H1 (cell line): ENCODE measurements around the gene KCP. TPM values are rescaled to one million over a fixed set of nuclear protein-coding genes. Genes with fewer than 3 reads are reported as not detected.

ENCODE experiments used
- CEBPB ChIP-seq: IDR thresholded peaks from 2 replicates; pipeline ENCODE4 v1.6.1; 2012; ENCODE audit warnings: low read depth, low read length
- KDM5A ChIP-seq: fragments of 200-600 bp; IDR thresholded peaks from 2 replicates; pipeline ENCODE4 v1.7.1; 2012; ENCODE audit warnings: mild to moderate bottlenecking, low read length, inconsistent platforms, mixed read lengths
- RXRA ChIP-seq: IDR thresholded peaks from 2 replicates; pipeline ENCODE4 v1.6.1; 2011; ENCODE audit warnings: low read depth, mild to moderate bottlenecking, low read length, moderate library complexity; ENCODE audit not compliant: insufficient read depth
- SIN3A ChIP-seq, 2 experiments: IDR thresholded peaks in 1 of 2; conservative IDR thresholded peaks in 1 of 2; 2 replicates each; pipeline ENCODE4 v1.6.1; 2011 to 2012; ENCODE audit warnings: low read length in 2 of 2, improper control_type of control experiment in 1 of 2, low read depth in 1 of 2, mild to moderate bottlenecking in 1 of 2
- SP1 ChIP-seq: IDR thresholded peaks from 2 replicates; pipeline ENCODE4 v1.6.1; 2011; ENCODE audit warnings: low read depth, low read length
- TBP ChIP-seq: IDR thresholded peaks from 2 replicates; pipeline ENCODE4 v1.6.1; 2011; ENCODE audit warnings: low read depth, low read length, improper control_type of control experiment
- ZNF274 ChIP-seq: IDR thresholded peaks from 2 replicates; pipeline ENCODE4 v1.7.0; 2012; ENCODE audit warnings: low read length, borderline replicate concordance; ENCODE audit errors: extremely low read depth
- polyA plus RNA-seq, 7 experiments: library from polyadenylated mRNA; depleted of rRNA in 3 of 7; stranded (reverse) in 5 of 7; unstranded in 2 of 7; fragments of >200 nt in 5 of 7; fragments of 200-250 nt in 2 of 7; gene quantifications; 1 replicate in 5 of 7; 2 replicates in 1 of 7; 4 replicates in 1 of 7; pipeline versions ENCODE4 v1.2.1 to v1.2.3, GENCODE V29; 2011 to 2013; ENCODE audit warnings: missing spikeins in 2 of 7, mixed read lengths in 2 of 7
- total RNA-seq: library from RNA; stranded (reverse); fragmentation: NEBNext Ultra II Directional; extraction: Animal tissue kit (Norgen Biotek cat#: 25700); gene quantifications from 2 replicates; pipeline ENCODE4 v1.2.1, GENCODE V29; 2021

Gene KCP
- total and polyA plus RNA-seq, 2 of the 8 experiments (the other 6 are each of a cell fraction or from before 2014, with no cell fraction given): 1.3 to 2.0 TPM

DNA sequence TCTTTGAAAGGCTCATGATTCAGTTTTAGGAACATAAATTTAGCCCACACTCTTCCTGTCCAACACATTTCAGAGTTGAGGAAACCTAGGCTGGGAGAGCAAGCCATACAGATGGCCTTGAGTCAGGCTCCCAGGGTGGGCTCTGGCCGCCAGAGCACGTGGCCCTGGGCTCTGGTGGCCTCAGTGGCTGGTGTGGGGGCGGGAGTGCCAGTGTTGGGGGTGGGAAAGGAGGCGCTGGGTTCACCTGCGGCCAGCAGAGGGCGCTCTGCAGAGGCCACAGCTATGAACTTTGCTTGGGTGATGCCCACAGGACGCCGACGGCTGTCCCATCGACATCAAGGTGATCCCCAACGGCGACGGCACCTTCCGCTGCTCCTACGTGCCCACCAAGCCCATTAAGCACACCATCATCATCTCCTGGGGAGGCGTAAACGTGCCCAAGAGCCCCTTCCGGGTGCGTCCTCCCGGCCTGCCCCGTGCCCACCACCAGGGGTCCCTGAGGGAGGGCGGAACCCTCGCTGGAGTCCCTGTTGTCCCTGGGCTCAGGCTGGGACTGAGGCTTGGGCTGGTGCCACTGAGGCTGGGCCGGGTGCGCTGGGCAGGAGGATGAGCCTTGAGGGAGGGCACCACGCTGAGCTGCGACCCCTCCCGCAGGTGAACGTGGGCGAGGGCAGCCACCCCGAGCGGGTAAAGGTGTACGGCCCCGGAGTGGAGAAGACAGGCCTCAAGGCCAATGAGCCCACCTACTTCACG, 68.4 kb downstream of the KCP start (continued):
- TF ChIP-seq CEBPB (no peak), ZNF274 (no peak), SIN3A (conservative IDR thresholded peaks at IDR 0.05 in 1 of 2, IDR thresholded peaks at IDR 0.05 in 1 of 2; ENCODE audit: low read depth in 1 of 2, low read length in 2 of 2) (no peak), KDM5A (no peak), RXRA (no peak), TBP (no peak), SP1 (0 out of 2 replicates have a peak, but pooled peaks have one; percentile 5)
